Mesothelial cell of epicardium (in vitro differentiated cells): Measurements from ENCODE around the gene PDGFRB. TPM values are rescaled to one million over a fixed set of nuclear protein-coding genes. Genes with fewer than 3 reads are reported as not detected.

ENCODE experiments used
- DNase-seq, 2 experiments: peaks; one replicate each; pipeline ENCODE4 v3.0.0; 2021; ENCODE audit warnings: low spot score in 2 of 2; ENCODE audit not compliant: unreplicated experiment in 2 of 2
- H3K27ac Mint-ChIP-seq: 2 replicates; pipeline ENCODE4 v1.8.0; 2021; ENCODE audit warnings: mixed read lengths
- H3K27me3 Mint-ChIP-seq: 2 replicates; pipeline ENCODE4 v1.8.0; 2021; ENCODE audit warnings: low read depth, mixed read lengths
- H3K36me3 Mint-ChIP-seq: 2 replicates; pipeline ENCODE4 v1.8.0; 2021; ENCODE audit warnings: mixed read lengths
- H3K4me1 Mint-ChIP-seq: 2 replicates; pipeline ENCODE4 v1.8.0; 2021; ENCODE audit warnings: mixed read lengths
- H3K4me3 Mint-ChIP-seq: 2 replicates; pipeline ENCODE4 v1.8.0; 2021; ENCODE audit warnings: mild to moderate bottlenecking, moderate library complexity, mixed read lengths
- H3K9me3 Mint-ChIP-seq: 2 replicates; pipeline ENCODE4 v1.8.0; 2021; ENCODE audit warnings: mixed read lengths
- CTCF ChIP-seq: fragments of 200-600 bp; sonication (generic); IDR thresholded peaks from one replicate; pipeline ENCODE4 v1.5.0; 2021; ENCODE audit warnings: antibody characterized with exemption; ENCODE audit not compliant: unreplicated experiment
- total RNA-seq: library from RNA; stranded (reverse); gene quantifications from 3 replicates; pipeline ENCODE4 v1.2.1, GENCODE V29; 2021

The PDGFRB gene
- total RNA-seq, 1 donor from 2014 or later = 100 TPM

GRCh38 chr5:150143350-150144245 is 12.0 kb downstream of the PDGFRB start:
- peak overlapping the region; percentile 100 for H3K27ac Mint-ChIP-seq
- no peaks in the 10 kb centered on the region for H3K27me3 Mint-ChIP-seq
- no peak for DNase-seq
- TF ChIP-seq CTCF = no peak
- H3K36me3 Mint-ChIP-seq = no peaks in the 10 kb centered on the region
- peaks cover 67% of the 10 kb centered on the region for H3K4me1 Mint-ChIP-seq
- H3K9me3 Mint-ChIP-seq = no peaks in the 10 kb centered on the region
- H3K4me3 Mint-ChIP-seq = peak overlapping the region; percentile 48

- no peak for TF ChIP-seq CTCF
- H3K9me3 Mint-ChIP-seq = no peaks in the 10 kb centered on the region
- no peak overlapping the region for H3K4me3 Mint-ChIP-seq
- no peak for DNase-seq
- H3K27ac Mint-ChIP-seq = peak overlapping the region; percentile 100
- peaks cover 74% of the 10 kb centered on the region for H3K4me1 Mint-ChIP-seq
- H3K36me3 Mint-ChIP-seq = no peaks in the 10 kb centered on the region
- no peaks in the 10 kb centered on the region for H3K27me3 Mint-ChIP-seq
Observed at GRCh38 chr5:150142959-150143349, 12.7 kb downstream of the PDGFRB start.

- no peak for TF ChIP-seq CTCF
- Mint-ChIP-seq H3K27me3 (no peaks in the 10 kb centered on the region), H3K9me3 (no peaks in the 10 kb centered on the region), H3K4me1 (peaks cover 77% of the 10 kb centered on the region), H3K36me3 (no peaks in the 10 kb centered on the region), H3K4me3 (no peak overlapping the region), H3K27ac (peak overlapping the region; percentile 100)
- DNase-seq = no peak
Observed at GRCh38 chr5:150142185-150142958, 13.3 kb downstream of the PDGFRB start.

- TF ChIP-seq CTCF = no peak
- no peaks in the 10 kb centered on the region for H3K9me3 Mint-ChIP-seq
- H3K27ac Mint-ChIP-seq = peak overlapping the region; percentile 92
- H3K4me3 Mint-ChIP-seq = no peak overlapping the region
- H3K4me1 Mint-ChIP-seq = peaks cover 78% of the 10 kb centered on the region
- no peaks in the 10 kb centered on the region for H3K27me3 Mint-ChIP-seq
- no peaks in the 10 kb centered on the region for H3K36me3 Mint-ChIP-seq
- no peak for DNase-seq
Observed at GRCh38 chr5:150141544-150142184, 14.0 kb downstream of the PDGFRB start.

GRCh38 chr5:150140830-150141229 is 14.8 kb downstream of the PDGFRB start:
- H3K36me3 Mint-ChIP-seq = no peaks in the 10 kb centered on the region
- no peak for DNase-seq
- H3K4me3 Mint-ChIP-seq = no peak overlapping the region
- TF ChIP-seq CTCF = no peak
- no peaks in the 10 kb centered on the region for H3K9me3 Mint-ChIP-seq
- peaks cover 77% of the 10 kb centered on the region for H3K4me1 Mint-ChIP-seq
- H3K27me3 Mint-ChIP-seq = no peaks in the 10 kb centered on the region
- peak overlapping the region; percentile 92 for H3K27ac Mint-ChIP-seq
